HG03039 (cell line): ENCODE results near the gene NME2.
"Not testable (repeated sequence)": the region's sequence is repeated elsewhere in the genome, so short reads cannot be mapped to it uniquely, and the experiment has no call there.

ENCODE experiments used
- ATAC-seq: cut with Tn5 transposase; IDR thresholded peaks from one replicate; pipeline ENCODE4 v1.9.1; 2021; ENCODE audit warnings: mild to moderate bottlenecking, moderate library complexity; ENCODE audit not compliant: unreplicated experiment

The NME2 gene

GRCh38 chr17:51166198-51166986, at the start of gene NME2:
TSS of gene NME2 (plus strand) at chr17:51166411. CDS start at chr17:51166831, 420 bp downstream.
- peak; percentile 80 for ATAC-seq

GRCh38 chr17:51118330-51119195, 47.6 kb upstream of the NME2 start:
- no peak for ATAC-seq

GRCh38 chr17:51119415-51120356, 46.5 kb upstream of the NME2 start:
- ATAC-seq: peak; percentile 23

GRCh38 chr17:51120357-51120738, 45.9 kb upstream of the NME2 start:
- ATAC-seq: peak; percentile 20

- peak; percentile 59 for ATAC-seq
Measured at GRCh38 chr17:51120739-51121619, 45.2 kb upstream of the NME2 start, which contains the start of gene SPAG9. TSS of gene SPAG9 (minus strand) at chr17:51120868. CDS start at chr17:51120656, 212 bp downstream.

GRCh38 chr17:51121620-51122472, 44.4 kb upstream of the NME2 start:
- peak; percentile 31 for ATAC-seq

GRCh38 chr17:51122473-51123115, 43.6 kb upstream of the NME2 start:
- ATAC-seq: not testable (repeated sequence)

GRCh38 chr17:51124640-51125503, 41.3 kb upstream of the NME2 start:
- no peak for ATAC-seq

- no peak for ATAC-seq
Measured at GRCh38 chr17:51128076-51128475, 38.1 kb upstream of the NME2 start.

- no peak for ATAC-seq
Measured at GRCh38 chr17:51132964-51133319, 33.3 kb upstream of the NME2 start.

GRCh38 chr17:51133365-51133764, 32.8 kb upstream of the NME2 start:
- ATAC-seq: no peak

GRCh38 chr17:51135956-51136355, 30.3 kb upstream of the NME2 start:
- ATAC-seq: no peak

- no peak for ATAC-seq
Measured at GRCh38 chr17:51142597-51142996, 23.6 kb upstream of the NME2 start.

- no peak for ATAC-seq
Measured at GRCh38 chr17:51144266-51145022, 21.8 kb upstream of the NME2 start.

- no peak for ATAC-seq
Measured at GRCh38 chr17:51147650-51148049, 18.6 kb upstream of the NME2 start.

- no peak for ATAC-seq
Measured at GRCh38 chr17:51149163-51149562, 17.0 kb upstream of the NME2 start.

GRCh38 chr17:51150932-51151331, 15.3 kb upstream of the NME2 start:
- ATAC-seq: no peak
